Loucy (cell line): ENCODE measurements around the gene DPP8.
"Not testable (repeated sequence)": the region's sequence is repeated elsewhere in the genome, so short reads cannot be mapped to it uniquely, and the experiment has no call there.

Experiments
- H2AFZ ChIP-seq: fragments of 200-600 bp; sonication (generic); 2 replicates; pipeline ENCODE4 v1.6.0; 2016; ENCODE audit warnings: antibody characterized with exemption, mild to moderate bottlenecking, low read length, moderate library complexity
- H3F3A ChIP-seq: fragments of 200-600 bp; 2 replicates; pipeline ENCODE4 v1.6.0; 2016; ENCODE audit warnings: antibody characterized with exemption, low read depth, mild to moderate bottlenecking
- H3K27me3 ChIP-seq: fragments of 200-600 bp; sonication (generic); 2 replicates; pipeline ENCODE4 v1.6.1; 2014; ENCODE audit warnings: low read length, mild to moderate bottlenecking; ENCODE audit not compliant: insufficient read depth, poor library complexity, severe bottlenecking
- H3K36me3 ChIP-seq: fragments of 200-600 bp; sonication (generic); 2 replicates; pipeline ENCODE4 v1.6.1; 2016; ENCODE audit warnings: low read length; ENCODE audit not compliant: insufficient read depth
- H3K4me1 ChIP-seq: fragments of 200-600 bp; sonication (generic); 2 replicates; pipeline ENCODE4 v1.5.1; 2014; ENCODE audit warnings: low read length, mild to moderate bottlenecking; ENCODE audit not compliant: insufficient read depth, poor library complexity, severe bottlenecking
- H3K4me2 ChIP-seq: fragments of 200-600 bp; sonication (generic); 2 replicates; pipeline ENCODE4 v1.6.0; 2014; ENCODE audit warnings: antibody characterized with exemption, low read length, low read depth, mild to moderate bottlenecking; ENCODE audit not compliant: poor library complexity, severe bottlenecking
- H3K4me3 ChIP-seq: fragments of 200-600 bp; sonication (generic); 2 replicates; pipeline ENCODE4 v1.5.1; 2014; ENCODE audit warnings: low read length, mild to moderate bottlenecking, mixed read lengths; ENCODE audit not compliant: poor library complexity, severe bottlenecking
- H3K79me2 ChIP-seq: fragments of 200-600 bp; sonication (generic); 2 replicates; pipeline ENCODE4 v1.6.1; 2014; ENCODE audit warnings: low read length; ENCODE audit not compliant: insufficient read depth
- H3K9ac ChIP-seq: fragments of 200-600 bp; sonication (generic); 2 replicates; pipeline ENCODE4 v1.6.0; 2014; ENCODE audit warnings: mild to moderate bottlenecking, low read depth, low read length, moderate library complexity; ENCODE audit not compliant: poor library complexity, severe bottlenecking
- H3K9me2 ChIP-seq: fragments of 200-600 bp; sonication (generic); replicated peaks from 2 replicates; pipeline ENCODE4 v1.6.1; 2016; ENCODE audit warnings: low read depth, low read length, mixed read lengths
- H3K9me3 ChIP-seq: fragments of 200-600 bp; sonication (generic); 2 replicates; pipeline ENCODE4 v1.6.1; 2014; ENCODE audit warnings: mild to moderate bottlenecking, antibody characterized with exemption, low read length, low read depth; ENCODE audit not compliant: insufficient read depth
- H4K20me1 ChIP-seq: fragments of 200-600 bp; sonication (generic); 2 replicates; pipeline ENCODE4 v1.6.0; 2014; ENCODE audit warnings: antibody characterized with exemption, low read length, mild to moderate bottlenecking; ENCODE audit not compliant: insufficient read depth, poor library complexity, severe bottlenecking
- EZH2phosphoT487 ChIP-seq: fragments of 200-600 bp; IDR thresholded peaks from 2 replicates; pipeline ENCODE4 v1.6.1; 2018; ENCODE audit warnings: antibody characterized with exemption, mild to moderate bottlenecking, moderate library complexity, borderline replicate concordance
- TF ChIP-seq, protein P1 (sequence below): fragments of 200-600 bp; sonication (generic); conservative IDR thresholded peaks from 2 replicates; pipeline ENCODE4 v1.5.1; 2014; ENCODE audit warnings: mild to moderate bottlenecking, antibody characterized with exemption, low read length

DPP8 gene

GRCh38 chr15:65468229-65468909 lies 49.1 kb downstream of the DPP8 start:
- Histone ChIP-seq H3K4me2 (no peak overlapping the region), H3K79me2 (no peaks in the 10 kb centered on the region), H3K9me3 (no peaks in the 10 kb centered on the region), H3K9me2 (no peaks in the 10 kb centered on the region), H3F3A (no peaks in the 10 kb centered on the region), H2AFZ (no peak overlapping the region), H4K20me1 (no peaks in the 10 kb centered on the region), H3K4me3 (no peak overlapping the region), H3K4me1 (no peaks in the 10 kb centered on the region), H3K27me3 (no peaks in the 10 kb centered on the region), H3K9ac (no peak overlapping the region), H3K36me3 (peaks cover 79% of the 10 kb centered on the region)
- no peak for TF ChIP-seq EZH2phosphoT487
- TF ChIP-seq, protein P1, sequence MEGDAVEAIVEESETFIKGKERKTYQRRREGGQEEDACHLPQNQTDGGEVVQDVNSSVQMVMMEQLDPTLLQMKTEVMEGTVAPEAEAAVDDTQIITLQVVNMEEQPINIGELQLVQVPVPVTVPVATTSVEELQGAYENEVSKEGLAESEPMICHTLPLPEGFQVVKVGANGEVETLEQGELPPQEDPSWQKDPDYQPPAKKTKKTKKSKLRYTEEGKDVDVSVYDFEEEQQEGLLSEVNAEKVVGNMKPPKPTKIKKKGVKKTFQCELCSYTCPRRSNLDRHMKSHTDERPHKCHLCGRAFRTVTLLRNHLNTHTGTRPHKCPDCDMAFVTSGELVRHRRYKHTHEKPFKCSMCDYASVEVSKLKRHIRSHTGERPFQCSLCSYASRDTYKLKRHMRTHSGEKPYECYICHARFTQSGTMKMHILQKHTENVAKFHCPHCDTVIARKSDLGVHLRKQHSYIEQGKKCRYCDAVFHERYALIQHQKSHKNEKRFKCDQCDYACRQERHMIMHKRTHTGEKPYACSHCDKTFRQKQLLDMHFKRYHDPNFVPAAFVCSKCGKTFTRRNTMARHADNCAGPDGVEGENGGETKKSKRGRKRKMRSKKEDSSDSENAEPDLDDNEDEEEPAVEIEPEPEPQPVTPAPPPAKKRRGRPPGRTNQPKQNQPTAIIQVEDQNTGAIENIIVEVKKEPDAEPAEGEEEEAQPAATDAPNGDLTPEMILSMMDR, result no peak

- H3K4me1 ChIP-seq, result no peaks in the 10 kb centered on the region
- H3K9me2 ChIP-seq, result no peaks in the 10 kb centered on the region
- no peaks in the 10 kb centered on the region for H3F3A ChIP-seq
- H4K20me1 ChIP-seq, result no peaks in the 10 kb centered on the region
- no peak for TF ChIP-seq EZH2phosphoT487
- TF ChIP-seq, protein P1, result no peak
- no peak overlapping the region for H2AFZ ChIP-seq
- no peaks in the 10 kb centered on the region for H3K27me3 ChIP-seq
- peaks cover 79% of the 10 kb centered on the region for H3K36me3 ChIP-seq
- no peaks in the 10 kb centered on the region for H3K9me3 ChIP-seq
- no peak overlapping the region for H3K4me2 ChIP-seq
- H3K4me3 ChIP-seq, result no peak overlapping the region
- no peaks in the 10 kb centered on the region for H3K79me2 ChIP-seq
- H3K9ac ChIP-seq, result no peak overlapping the region
Observed at GRCh38 chr15:65466901-65467300, 50.6 kb downstream of the DPP8 start.

- H4K20me1 ChIP-seq, H2AFZ ChIP-seq, H3K4me2 ChIP-seq, H3K4me1 ChIP-seq, H3K27me3 ChIP-seq, H3K9ac ChIP-seq, H3F3A ChIP-seq, H3K4me3 ChIP-seq, H3K9me2 ChIP-seq, H3K79me2 ChIP-seq, H3K9me3 ChIP-seq: not testable (repeated sequence)
- H3K36me3 ChIP-seq, result peaks cover 96% of the 10 kb centered on the region
Observed at GRCh38 chr15:65463096-65463495, 54.4 kb downstream of the DPP8 start.

DNA sequence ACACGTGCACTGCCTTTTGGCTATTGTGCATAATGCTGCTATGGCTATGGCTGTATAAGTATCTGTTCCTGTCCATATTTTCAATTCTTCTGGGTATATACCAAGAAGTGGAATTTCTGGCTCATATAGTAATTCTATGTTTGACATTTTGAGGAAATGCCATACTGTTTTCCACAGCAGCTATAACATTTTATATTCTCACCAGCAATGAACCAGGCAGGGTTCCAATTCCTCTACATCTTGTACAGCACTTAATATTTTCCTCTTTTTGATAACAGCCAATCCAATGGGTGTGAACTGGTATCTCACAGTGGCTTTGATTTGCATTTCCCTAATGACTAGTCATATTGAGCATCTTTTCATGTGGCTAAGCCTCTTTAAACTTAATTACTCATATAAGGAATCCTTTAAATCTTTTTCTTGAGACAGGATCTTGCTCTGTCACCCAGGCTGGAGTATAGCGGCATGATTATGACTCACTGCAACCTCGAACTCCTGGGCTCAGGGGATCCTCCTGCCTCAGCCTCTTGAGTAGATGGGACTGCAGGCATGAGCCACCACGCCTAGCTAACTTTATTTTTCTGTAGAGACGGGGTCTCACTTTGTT lies 56.6 kb downstream of the DPP8 start:
- Histone ChIP-seq H3F3A (no peaks in the 10 kb centered on the region), H3K4me1 (no peaks in the 10 kb centered on the region), H3K9ac (no peak overlapping the region), H2AFZ (no peak overlapping the region), H3K9me3 (no peaks in the 10 kb centered on the region), H3K79me2 (no peaks in the 10 kb centered on the region), H3K4me3 (no peak overlapping the region), H3K27me3 (no peaks in the 10 kb centered on the region), H3K9me2 (no peaks in the 10 kb centered on the region), H3K4me2 (no peak overlapping the region), H4K20me1 (no peaks in the 10 kb centered on the region), H3K36me3 (peaks cover 95% of the 10 kb centered on the region)
- TF ChIP-seq, protein P1, result no peak
- no peak for TF ChIP-seq EZH2phosphoT487

- not testable (repeated sequence) for H3K4me3 ChIP-seq, H2AFZ ChIP-seq
Observed at GRCh38 chr15:65455256-65455655, 62.2 kb downstream of the DPP8 start.

More at GRCh38 chr15:65455256-65455655, 62.2 kb downstream of the DPP8 start:
- H3K27me3 ChIP-seq, H3K9me2 ChIP-seq, H3F3A ChIP-seq, H4K20me1 ChIP-seq, H3K4me1 ChIP-seq, H3K79me2 ChIP-seq, H3K4me2 ChIP-seq, H3K9me3 ChIP-seq, H3K9ac ChIP-seq: not testable (repeated sequence)
- peaks cover 86% of the 10 kb centered on the region for H3K36me3 ChIP-seq
